ENCODE results near the gene GRB2. TPM values are rescaled to one million over a fixed set of nuclear protein-coding genes. Genes with fewer than 3 reads are reported as not detected.

GRB2 gene
- total and polyA plus RNA-seq, 10 of the 15 experiments (the other 5 are each of a cell fraction or from before 2014, with no cell fraction given): 113 to 268 (median 158) TPM

GRCh38 chr17:75295201-75296158 is 110.0 kb downstream of the GRB2 start (continued):
- TF ChIP-seq MAX (IDR thresholded peaks at IDR 0.05; ENCODE audit: low read depth, low read length) (0 out of 2 replicates have a peak, but pooled peaks have one; percentile 11), IKZF2 (IDR thresholded peaks at IDR 0.05) (peak; percentile 88 to 89), ASH2L (IDR thresholded peaks at IDR 0.05; ENCODE audit: borderline replicate concordance, low read depth) (peak; percentile 88; the same call in 1 of the 2 replicates), RAD51 (IDR thresholded peaks at IDR 0.05) (peak; percentile 42; the same call in 1 of the 2 replicates), ETV6 (conservative IDR thresholded peaks at IDR 0.05 in 1 of 2, IDR thresholded peaks at IDR 0.05 in 1 of 2; ENCODE audit: borderline replicate concordance in 1 of 2, low read depth in 1 of 2) (peak in 1 of 2 experiments; percentile 78; a peak in 1 of 4 replicates), POU2F2 (IDR thresholded peaks at IDR 0.05; ENCODE audit: borderline replicate concordance, low read depth, low read length) (peak; percentile 93), JUND (IDR thresholded peaks at IDR 0.05; ENCODE audit: low read depth, low read length) (no peak; the same call in 1 of the 2 replicates), ZBTB4 (CRISPR knock-in tag; IDR thresholded peaks at IDR 0.05) (no peak), SMAD1 (IDR thresholded peaks at IDR 0.05; ENCODE audit: low read depth, partially characterized antibody) (peak; percentile 85), HDGF (IDR thresholded peaks at IDR 0.05) (no peak), NFXL1 (IDR thresholded peaks at IDR 0.05; ENCODE audit: borderline replicate concordance) (peak; percentile 93; the same call in 1 of the 2 replicates), RB1 (IDR thresholded peaks at IDR 0.05; ENCODE audit: borderline replicate concordance) (peak; percentile 17; the same call in 1 of the 2 replicates), ZZZ3 (IDR thresholded peaks at IDR 0.05; ENCODE audit: control insufficient read depth, insufficient read length, low read depth) (no peak), HDAC2 (IDR thresholded peaks at IDR 0.05) (no peak), IKZF1 (conservative IDR thresholded peaks at IDR 0.05) (peak; percentile 92), RFX5 (IDR thresholded peaks at IDR 0.05; ENCODE audit: low read depth, low read length) (0 out of 2 replicates have a peak, but pooled peaks have one; percentile 53), SMAD5 (IDR thresholded peaks at IDR 0.05; ENCODE audit: low read depth) (peak; percentile 48; the same call in 1 of the 2 replicates), ZNF622 (IDR thresholded peaks at IDR 0.05) (no peak)
- TF ChIP-seq, protein P1, sequence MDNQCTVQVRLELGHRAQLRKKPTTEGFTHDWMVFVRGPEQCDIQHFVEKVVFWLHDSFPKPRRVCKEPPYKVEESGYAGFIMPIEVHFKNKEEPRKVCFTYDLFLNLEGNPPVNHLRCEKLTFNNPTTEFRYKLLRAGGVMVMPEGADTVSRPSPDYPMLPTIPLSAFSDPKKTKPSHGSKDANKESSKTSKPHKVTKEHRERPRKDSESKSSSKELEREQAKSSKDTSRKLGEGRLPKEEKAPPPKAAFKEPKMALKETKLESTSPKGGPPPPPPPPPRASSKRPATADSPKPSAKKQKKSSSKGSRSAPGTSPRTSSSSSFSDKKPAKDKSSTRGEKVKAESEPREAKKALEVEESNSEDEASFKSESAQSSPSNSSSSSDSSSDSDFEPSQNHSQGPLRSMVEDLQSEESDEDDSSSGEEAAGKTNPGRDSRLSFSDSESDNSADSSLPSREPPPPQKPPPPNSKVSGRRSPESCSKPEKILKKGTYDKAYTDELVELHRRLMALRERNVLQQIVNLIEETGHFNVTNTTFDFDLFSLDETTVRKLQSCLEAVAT (IDR thresholded peaks at IDR 0.05): no peak; the same call in 1 of the 2 replicates
- TF ChIP-seq, protein P2, sequence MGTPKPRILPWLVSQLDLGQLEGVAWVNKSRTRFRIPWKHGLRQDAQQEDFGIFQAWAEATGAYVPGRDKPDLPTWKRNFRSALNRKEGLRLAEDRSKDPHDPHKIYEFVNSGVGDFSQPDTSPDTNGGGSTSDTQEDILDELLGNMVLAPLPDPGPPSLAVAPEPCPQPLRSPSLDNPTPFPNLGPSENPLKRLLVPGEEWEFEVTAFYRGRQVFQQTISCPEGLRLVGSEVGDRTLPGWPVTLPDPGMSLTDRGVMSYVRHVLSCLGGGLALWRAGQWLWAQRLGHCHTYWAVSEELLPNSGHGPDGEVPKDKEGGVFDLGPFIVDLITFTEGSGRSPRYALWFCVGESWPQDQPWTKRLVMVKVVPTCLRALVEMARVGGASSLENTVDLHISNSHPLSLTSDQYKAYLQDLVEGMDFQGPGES (IDR thresholded peaks at IDR 0.05): no peak

All from GM12878 (cell line).